ENCODE data around the gene APLP2.
"Not testable (repeated sequence)": the region's sequence is repeated elsewhere in the genome, so short reads cannot be mapped to it uniquely, and the experiment has no call there.

Gene APLP2

GRCh38 chr11:130191896-130192295 is 122.2 kb downstream of the APLP2 start:
- DNase-seq (ENCODE audit: low read depth in 1 of 2, low spot score in 1 of 2), result no peak

GRCh38 chr11:130192845-130193267 is 123.2 kb downstream of the APLP2 start:
- DNase-seq (ENCODE audit: low read depth in 1 of 2, low spot score in 1 of 2), result no peak

- not testable (repeated sequence) for DNase-seq (ENCODE audit: low read depth in 1 of 2, low spot score in 1 of 2)
Observed at GRCh38 chr11:130193551-130193950, 123.9 kb downstream of the APLP2 start.
